Tibial nerve (tissue), 4 donors: ENCODE results near the gene RILPL1.

Source experiments
- EP300 ChIP-seq, 2 donors: sonication (generic); formaldehyde crosslinking; IDR thresholded peaks; one replicate each; pipeline ENCODE4 v1.6.1; 2017; ENCODE audit warnings: antibody characterized with exemption in 2 of 2, mild to moderate bottlenecking in 1 of 2
- POLR2A ChIP-seq, 2 donors: fragments of 450-650 bp; IDR thresholded peaks; one replicate each; pipeline ENCODE4 v1.6.1; 2017; ENCODE audit warnings: antibody characterized with exemption in 2 of 2, mild to moderate bottlenecking in 2 of 2, moderate library complexity in 2 of 2
- TF ChIP-seq, protein P1 (sequence below), 5 experiments: fragments of 200-600 bp in 3 of 5; fragments of 450-650 bp in 2 of 5; sonication (generic) in 3 of 5; IDR thresholded peaks; one replicate each; pipeline ENCODE4 v1.5.1; 2016 to 2019; ENCODE audit warnings: antibody characterized with exemption in 5 of 5, mild to moderate bottlenecking in 3 of 5, moderate library complexity in 2 of 5

DNA sequence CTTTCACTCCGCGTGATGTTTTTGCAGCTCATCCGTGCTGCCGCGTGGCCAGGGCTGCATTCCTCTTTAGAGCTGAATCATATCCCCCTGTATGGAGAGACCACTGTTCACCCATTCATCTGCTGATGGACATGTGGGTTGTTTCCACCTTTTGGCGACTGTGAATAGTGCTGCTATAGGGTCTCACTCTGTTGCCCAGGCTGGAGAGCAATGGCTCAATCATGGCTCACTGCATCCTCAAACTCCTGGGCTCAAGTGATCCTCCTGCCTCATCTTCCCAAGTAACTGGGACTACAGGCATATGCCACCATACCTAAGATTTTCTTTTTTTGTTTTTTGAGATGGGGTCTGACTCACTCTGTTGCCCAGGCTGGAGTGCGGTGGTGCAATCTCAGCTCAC is 36.5 kb downstream of the RILPL1 start:
- TF ChIP-seq, protein P1, sequence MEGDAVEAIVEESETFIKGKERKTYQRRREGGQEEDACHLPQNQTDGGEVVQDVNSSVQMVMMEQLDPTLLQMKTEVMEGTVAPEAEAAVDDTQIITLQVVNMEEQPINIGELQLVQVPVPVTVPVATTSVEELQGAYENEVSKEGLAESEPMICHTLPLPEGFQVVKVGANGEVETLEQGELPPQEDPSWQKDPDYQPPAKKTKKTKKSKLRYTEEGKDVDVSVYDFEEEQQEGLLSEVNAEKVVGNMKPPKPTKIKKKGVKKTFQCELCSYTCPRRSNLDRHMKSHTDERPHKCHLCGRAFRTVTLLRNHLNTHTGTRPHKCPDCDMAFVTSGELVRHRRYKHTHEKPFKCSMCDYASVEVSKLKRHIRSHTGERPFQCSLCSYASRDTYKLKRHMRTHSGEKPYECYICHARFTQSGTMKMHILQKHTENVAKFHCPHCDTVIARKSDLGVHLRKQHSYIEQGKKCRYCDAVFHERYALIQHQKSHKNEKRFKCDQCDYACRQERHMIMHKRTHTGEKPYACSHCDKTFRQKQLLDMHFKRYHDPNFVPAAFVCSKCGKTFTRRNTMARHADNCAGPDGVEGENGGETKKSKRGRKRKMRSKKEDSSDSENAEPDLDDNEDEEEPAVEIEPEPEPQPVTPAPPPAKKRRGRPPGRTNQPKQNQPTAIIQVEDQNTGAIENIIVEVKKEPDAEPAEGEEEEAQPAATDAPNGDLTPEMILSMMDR (IDR thresholded peaks at IDR 0.05): no peak
- TF ChIP-seq POLR2A (IDR thresholded peaks at IDR 0.05) (no peak), EP300 (IDR thresholded peaks at IDR 0.05) (no peak)
